ENCODE results near the gene PRSS21. TPM values are rescaled to one million over a fixed set of nuclear protein-coding genes. Genes with fewer than 3 reads are reported as not detected.

Gene PRSS21
- total RNA-seq, 2 donors from 2014 or later, result 0.53 to 21.5 TPM

GRCh38 chr16:2776500-2777139, 40.4 kb upstream of the PRSS21 start:
- ATAC-seq (peak; percentile 65 to 71), DNase-seq (ENCODE audit: low spot score) (no peak)
- H3K27me3 Mint-ChIP-seq, result no peaks in the 10 kb centered on the region

DNA sequence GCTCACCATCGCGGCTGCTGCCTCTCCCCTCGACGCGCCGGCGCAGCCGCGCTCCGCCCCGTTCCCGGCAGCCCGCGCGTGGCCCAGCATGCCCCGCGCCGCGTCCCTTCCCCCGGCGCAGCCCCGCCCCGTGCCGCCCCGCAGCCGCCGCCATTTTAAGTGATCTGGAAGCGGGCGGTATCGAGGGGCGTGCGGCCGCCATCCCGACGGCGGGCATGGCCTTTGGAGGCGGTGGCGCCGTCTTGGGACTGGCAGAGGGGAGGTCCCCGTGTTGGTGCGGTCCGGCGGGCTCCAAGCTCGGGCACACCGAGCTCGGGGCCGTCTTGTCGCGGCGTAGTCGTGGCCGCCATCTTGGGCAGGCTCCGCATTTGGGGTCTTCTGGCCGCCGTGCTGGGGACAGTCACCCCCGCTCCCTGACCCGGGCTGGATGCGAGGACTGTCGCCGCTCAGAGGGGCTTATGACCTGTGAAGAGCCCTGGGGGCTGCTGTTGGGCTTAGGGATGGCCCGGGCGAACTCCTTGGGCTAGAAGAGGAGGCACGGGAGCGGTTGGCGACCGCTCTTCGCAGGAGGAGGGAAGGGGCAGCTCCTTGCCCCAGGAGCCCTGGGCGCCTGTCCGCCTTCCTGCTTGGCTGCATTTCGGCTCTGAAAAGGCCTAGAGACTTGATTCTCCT, 39.7 kb upstream of the PRSS21 start, which contains the start of gene ELOB:
ELOB (minus strand) TSS at position 50 of the 672 bp plus-strand sequence; CDS start at position 9, 41 bp downstream.
- Mint-ChIP-seq H3K4me3 (peak within 1 kb of the TSS; percentile 91), H3K9me3 (no peaks in the 10 kb centered on the region), H3K27me3 (no peaks in the 10 kb centered on the region), H3K27ac (peak within 1 kb of the TSS; percentile 93 to 94), H3K4me1 (ENCODE audit: low read depth in 2 of 2) (peaks cover 23 to 30% of the 10 kb centered on the region in 2 donors), H3K36me3 (peaks cover 6% of the 10 kb centered on the region)
- DNase-seq (ENCODE audit: low spot score), result peak; percentile 93
- ATAC-seq, result peak; percentile 96 to 97

More at GRCh38 chr16:2776500-2777139, 40.4 kb upstream of the PRSS21 start:
- Mint-ChIP-seq H3K27ac (peak overlapping the region; percentile 93 to 94), H3K9me3 (no peaks in the 10 kb centered on the region), H3K4me1 (ENCODE audit: low read depth in 2 of 2) (peaks cover 27 to 34% of the 10 kb centered on the region in 2 donors), H3K4me3 (peak overlapping the region; percentile 91), H3K36me3 (peaks cover 8% of the 10 kb centered on the region)

- ATAC-seq, result peak in 1 of 2 donors; percentile 31
- H3K36me3 Mint-ChIP-seq, result no peaks in the 10 kb centered on the region
- H3K9me3 Mint-ChIP-seq, result no peaks in the 10 kb centered on the region
- peak overlapping the region; percentile 93 to 94 for H3K27ac Mint-ChIP-seq
- peaks cover 17 to 24% of the 10 kb centered on the region in 2 donors for H3K4me1 Mint-ChIP-seq (ENCODE audit: low read depth in 2 of 2)
- DNase-seq (ENCODE audit: low spot score), result no peak
- H3K27me3 Mint-ChIP-seq, result no peaks in the 10 kb centered on the region
- H3K4me3 Mint-ChIP-seq, result peak overlapping the region; percentile 91
These were observed 39.0 kb upstream of the PRSS21 start for GRCh38 chr16:2777903-2778629.

DNA sequence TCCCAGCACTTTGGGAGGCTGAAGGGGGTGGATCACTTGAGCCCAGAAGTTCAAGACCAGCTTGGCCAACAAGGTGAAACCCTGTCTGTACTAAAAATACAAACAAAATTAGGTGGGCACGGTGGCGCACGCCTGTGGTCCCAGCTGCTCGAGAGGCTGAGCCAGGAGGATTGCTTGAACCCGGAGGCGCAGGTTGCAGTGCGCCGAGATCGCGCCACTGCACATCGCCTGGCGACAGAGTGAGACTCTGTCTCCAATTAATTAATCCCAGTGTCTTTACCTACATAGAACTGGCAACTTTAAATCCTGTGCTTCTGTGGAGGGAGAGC, 38.4 kb upstream of the PRSS21 start:
- ATAC-seq, result no peak

GRCh38 chr16:2779151-2779920, 37.7 kb upstream of the PRSS21 start:
- ATAC-seq (no peak), DNase-seq (ENCODE audit: low spot score) (no peak)
- Mint-ChIP-seq H3K27ac (peak overlapping the region; percentile 93 to 94), H3K36me3 (no peaks in the 10 kb centered on the region), H3K27me3 (no peaks in the 10 kb centered on the region), H3K4me1 (ENCODE audit: low read depth in 2 of 2) (peaks cover 17 to 23% of the 10 kb centered on the region in 2 donors), H3K4me3 (peak overlapping the region; percentile 30), H3K9me3 (no peaks in the 10 kb centered on the region)

More for the DNA sequence above, 38.4 kb upstream of the PRSS21 start:
- DNase-seq (ENCODE audit: low spot score), result no peak
- peak overlapping the region; percentile 93 to 94 for H3K27ac Mint-ChIP-seq
- no peaks in the 10 kb centered on the region for H3K27me3 Mint-ChIP-seq
- H3K4me3 Mint-ChIP-seq, result peak overlapping the region; percentile 91
- H3K9me3 Mint-ChIP-seq, result no peaks in the 10 kb centered on the region
- H3K36me3 Mint-ChIP-seq, result no peaks in the 10 kb centered on the region
- H3K4me1 Mint-ChIP-seq (ENCODE audit: low read depth in 2 of 2), result peaks cover 17 to 23% of the 10 kb centered on the region in 2 donors

GRCh38 chr16:2779978-2780898, 36.8 kb upstream of the PRSS21 start:
- H3K27me3 Mint-ChIP-seq, result no peaks in the 10 kb centered on the region
- no peaks in the 10 kb centered on the region for H3K9me3 Mint-ChIP-seq
- DNase-seq (ENCODE audit: low spot score), result no peak
- H3K36me3 Mint-ChIP-seq, result no peaks in the 10 kb centered on the region
- peak overlapping the region; percentile 53 to 80 for H3K27ac Mint-ChIP-seq
- peaks cover 17 to 26% of the 10 kb centered on the region in 2 donors for H3K4me1 Mint-ChIP-seq (ENCODE audit: low read depth in 2 of 2)
- H3K4me3 Mint-ChIP-seq, result peak overlapping the region; percentile 30
- no peak for ATAC-seq

- H3K36me3 Mint-ChIP-seq, result no peaks in the 10 kb centered on the region
- peaks cover 13 to 22% of the 10 kb centered on the region in 2 donors for H3K4me1 Mint-ChIP-seq (ENCODE audit: low read depth in 2 of 2)
- H3K27ac Mint-ChIP-seq, result no peak overlapping the region
- no peak overlapping the region for H3K4me3 Mint-ChIP-seq
- no peaks in the 10 kb centered on the region for H3K9me3 Mint-ChIP-seq
- no peak for DNase-seq (ENCODE audit: low spot score)
- no peak for ATAC-seq
- peaks cover 0 to 3% of the 10 kb centered on the region in 2 donors for H3K27me3 Mint-ChIP-seq
These were observed 34.3 kb upstream of the PRSS21 start for GRCh38 chr16:2782583-2783351.

- H3K27ac Mint-ChIP-seq, result no peak overlapping the region
- no peak overlapping the region for H3K4me3 Mint-ChIP-seq
- DNase-seq (ENCODE audit: low spot score) (no peak), ATAC-seq (no peak)
- no peaks in the 10 kb centered on the region for H3K9me3 Mint-ChIP-seq
- H3K27me3 Mint-ChIP-seq, result peaks cover 0 to 3% of the 10 kb centered on the region in 2 donors
- H3K36me3 Mint-ChIP-seq, result no peaks in the 10 kb centered on the region
- H3K4me1 Mint-ChIP-seq (ENCODE audit: low read depth in 2 of 2), result peaks cover 6 to 14% of the 10 kb centered on the region in 2 donors
These were observed 33.3 kb upstream of the PRSS21 start for GRCh38 chr16:2783581-2784357.

DNA sequence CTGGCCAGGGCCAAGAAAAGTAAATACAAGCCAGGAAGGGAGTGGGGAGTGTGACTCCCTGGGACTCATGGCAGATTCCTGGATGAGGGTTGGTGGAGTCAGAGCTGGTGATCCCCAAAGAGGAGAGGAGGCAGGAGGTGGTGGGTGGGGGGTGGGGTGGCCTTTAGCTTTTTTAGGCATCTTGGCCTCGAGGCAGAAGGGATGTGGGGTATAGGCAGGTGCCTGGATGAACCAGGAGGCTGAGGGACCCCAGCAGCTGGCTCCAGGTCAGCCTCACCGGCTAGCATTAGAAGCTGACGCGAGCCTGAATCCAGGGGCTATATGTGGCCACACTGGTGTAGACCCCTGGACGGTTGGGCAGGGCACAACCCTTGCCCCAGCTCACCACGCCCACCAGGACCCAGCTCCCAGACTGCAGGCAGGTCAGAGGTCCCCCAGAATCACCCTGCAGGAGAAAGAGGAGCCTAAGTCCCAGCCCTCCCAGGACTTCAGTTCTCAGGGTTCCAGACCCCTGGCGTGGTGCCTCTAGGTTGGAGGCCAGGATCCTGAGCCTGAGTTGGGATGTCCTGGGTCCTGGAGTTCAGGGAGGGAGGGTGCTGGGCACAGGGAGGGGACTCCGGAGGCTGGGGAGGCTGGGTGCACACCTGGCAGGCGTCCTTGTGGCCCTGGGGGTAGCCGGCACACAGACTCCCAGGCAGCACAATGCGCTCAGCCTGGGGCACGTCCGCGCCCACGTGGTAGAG, 32.5 kb upstream of the PRSS21 start:
- Mint-ChIP-seq H3K9me3 (no peaks in the 10 kb centered on the region), H3K4me3 (peak overlapping the region; percentile 80), H3K36me3 (no peaks in the 10 kb centered on the region), H3K27ac (no peak overlapping the region), H3K4me1 (ENCODE audit: low read depth in 2 of 2) (peaks cover 5 to 14% of the 10 kb centered on the region in 2 donors), H3K27me3 (peaks cover 0 to 3% of the 10 kb centered on the region in 2 donors)
- ATAC-seq, result peak in 1 of 2 donors; percentile 3
- no peak for DNase-seq (ENCODE audit: low spot score)

- H3K4me1 Mint-ChIP-seq (ENCODE audit: low read depth in 2 of 2), result peaks cover 5 to 13% of the 10 kb centered on the region in 2 donors
- peak overlapping the region; percentile 80 for H3K4me3 Mint-ChIP-seq
- H3K36me3 Mint-ChIP-seq, result no peaks in the 10 kb centered on the region
- DNase-seq (ENCODE audit: low spot score), result no peak
- no peaks in the 10 kb centered on the region for H3K9me3 Mint-ChIP-seq
- H3K27ac Mint-ChIP-seq, result no peak overlapping the region
- ATAC-seq, result peak; percentile 59 to 73
- peaks cover 0 to 3% of the 10 kb centered on the region in 2 donors for H3K27me3 Mint-ChIP-seq
These were observed 31.7 kb upstream of the PRSS21 start for GRCh38 chr16:2785101-2785991.
